HepG2 (cell line): Measurements from ENCODE around the gene DOK4. TPM values are rescaled to one million over a fixed set of nuclear protein-coding genes. Genes with fewer than 3 reads are reported as not detected.

Experiments
- HMGXB4 ChIP-seq, 2 experiments: sonication (generic) in 1 of 2; formaldehyde crosslinking in 1 of 2; IDR thresholded peaks; 2 replicates each; pipeline versions ENCODE4 v1.4.0 to v1.6.1; 2018 to 2020; ENCODE audit warnings: missing genetic modification reagents in 2 of 2, borderline replicate concordance in 1 of 2, low read depth in 1 of 2, mild to moderate bottlenecking in 1 of 2, missing biosample characterization in 1 of 2
- KLF15 ChIP-seq: sonication (generic); formaldehyde crosslinking; IDR thresholded peaks from 2 replicates; pipeline ENCODE4 v1.8.1; 2023; ENCODE audit warnings: borderline replicate concordance, mild to moderate bottlenecking, inconsistent platforms, missing genetic modification reagents, mixed read lengths
- MED8 ChIP-seq: sonication (generic); formaldehyde crosslinking; IDR thresholded peaks from 2 replicates; pipeline ENCODE4 v1.8.1; 2023; ENCODE audit warnings: mild to moderate bottlenecking, missing genetic modification reagents; ENCODE audit not compliant: insufficient replicate concordance
- MEIS1 ChIP-seq: sonication (generic); formaldehyde crosslinking; IDR thresholded peaks from 2 replicates; pipeline ENCODE4 v1.9.0; 2021; ENCODE audit warnings: mild to moderate bottlenecking, missing genetic modification reagents, moderate library complexity, borderline replicate concordance
- MIXL1 ChIP-seq: IDR thresholded peaks from 2 replicates; pipeline ENCODE4 v1.6.1; 2016
- NR1H2 ChIP-seq: sonication (generic); formaldehyde crosslinking; IDR thresholded peaks from 2 replicates; pipeline ENCODE4 v1.8.1; 2022; ENCODE audit warnings: low read depth, missing genetic modification reagents, borderline replicate concordance
- PAX8 ChIP-seq: sonication (generic); formaldehyde crosslinking; IDR thresholded peaks from 2 replicates; pipeline ENCODE4 v1.8.0; 2022; ENCODE audit warnings: mild to moderate bottlenecking, missing genetic modification reagents, borderline replicate concordance
- REPIN1 ChIP-seq: sonication (generic); formaldehyde crosslinking; IDR thresholded peaks from 2 replicates; pipeline ENCODE4 v1.8.0; 2022; ENCODE audit warnings: missing genetic modification reagents, low read depth, mild to moderate bottlenecking, borderline replicate concordance
- RERE ChIP-seq: IDR thresholded peaks from 2 replicates; pipeline ENCODE4 v1.6.1; 2016; ENCODE audit warnings: low read depth, missing genetic modification reagents, missing compliant biosample characterization
- ZKSCAN8 ChIP-seq: IDR thresholded peaks from 2 replicates; pipeline ENCODE4 v1.6.1; 2016; ENCODE audit warnings: borderline replicate concordance, missing genetic modification reagents, missing compliant biosample characterization
- ZMYM3 ChIP-seq: sonication (generic); formaldehyde crosslinking; IDR thresholded peaks from 2 replicates; pipeline ENCODE4 v1.5.1; 2020; ENCODE audit warnings: mild to moderate bottlenecking, missing genetic modification reagents
- ZNF431 ChIP-seq: sonication (generic); formaldehyde crosslinking; IDR thresholded peaks from 2 replicates; pipeline ENCODE4 v1.9.0; 2022; ENCODE audit warnings: missing genetic modification reagents, low read depth, mild to moderate bottlenecking, borderline replicate concordance
- ZNF546 ChIP-seq: sonication (generic); formaldehyde crosslinking; conservative IDR thresholded peaks from 2 replicates; pipeline ENCODE4 v1.8.1; 2023; ENCODE audit warnings: mild to moderate bottlenecking, missing genetic modification reagents
- ZNF567 ChIP-seq: sonication (generic); formaldehyde crosslinking; IDR thresholded peaks from 2 replicates; pipeline ENCODE4 v1.8.1; 2023; ENCODE audit warnings: mild to moderate bottlenecking, missing genetic modification reagents, borderline replicate concordance
- ZNF687 ChIP-seq: sonication (generic); formaldehyde crosslinking; IDR thresholded peaks from 2 replicates; pipeline ENCODE4 v1.5.1; 2020; ENCODE audit warnings: mild to moderate bottlenecking, missing genetic modification reagents, moderate library complexity
- ZNF691 ChIP-seq: sonication (generic); formaldehyde crosslinking; IDR thresholded peaks from 2 replicates; pipeline ENCODE4 v1.4.0; 2020; ENCODE audit warnings: missing genetic modification reagents, low read depth, mild to moderate bottlenecking, borderline replicate concordance
- polyA plus RNA-seq, 8 experiments: library from polyadenylated mRNA; depleted of rRNA in 3 of 8; stranded (reverse) in 7 of 8; unstranded in 1 of 8; fragments of >200 nt; fragmentation: Illumina TruSeq in 4 of 8; extraction: Trizol in 4 of 8; gene quantifications; 2 replicates each; pipeline versions ENCODE4 v1.2.1 to v1.2.3, GENCODE V29; 2011 to 2016; ENCODE audit warnings: low read depth in 4 of 8, missing spikeins in 1 of 8, mixed read lengths in 1 of 8; ENCODE audit not compliant: insufficient read depth in 1 of 8
- total RNA-seq, 5 experiments: library from RNA; depleted of rRNA; stranded (reverse); fragments of >200 nt; fragmentation: Illumina TruSeq; extraction: Trizol; gene quantifications; 2 replicates each; pipeline ENCODE4 v1.2.3, GENCODE V29; 2016; ENCODE audit warnings: low read depth in 1 of 5

DOK4 gene
- total and polyA plus RNA-seq, 2 of the 13 experiments (the other 11 are each of a cell fraction or from before 2014, with no cell fraction given), result 52.7 to 70.0 TPM

GRCh38 chr16:57518922-57519321, 32.6 kb upstream of the DOK4 start (continued):
- TF ChIP-seq PAX8 (no peak), MED8 (CRISPR knock-in tag) (no peak), ZNF687 (no peak), RERE (CRISPR knock-in tag) (no peak), ZNF567 (CRISPR knock-in tag) (no peak), HMGXB4 (CRISPR knock-in tag; IDR thresholded peaks at IDR 0.05; ENCODE audit: borderline replicate concordance in 1 of 2, low read depth in 1 of 2) (0 out of 4 replicates have a peak, but pooled peaks of 1 of the 2 experiments have one; percentile 2), ZNF691 (CRISPR knock-in tag) (peak; percentile 24; the same call in 1 of the 2 replicates), MEIS1 (CRISPR knock-in tag) (no peak), ZNF431 (CRISPR knock-in tag) (no peak), ZMYM3 (CRISPR knock-in tag) (peak; percentile 93), ZNF546 (CRISPR knock-in tag) (no peak), KLF15 (CRISPR knock-in tag) (no peak), NR1H2 (CRISPR knock-in tag) (no peak), ZKSCAN8 (no peak), REPIN1 (no peak), MIXL1 (CRISPR knock-in tag) (no peak)
